Kasumi-1 (cell line): ENCODE data around the gene SHROOM4.

Experiments
- DNase-seq, 2 experiments: peaks; one replicate each; lab custom pipeline; 2025; lab: John Stamatoyannopoulos, UW

SHROOM4 gene

DNA sequence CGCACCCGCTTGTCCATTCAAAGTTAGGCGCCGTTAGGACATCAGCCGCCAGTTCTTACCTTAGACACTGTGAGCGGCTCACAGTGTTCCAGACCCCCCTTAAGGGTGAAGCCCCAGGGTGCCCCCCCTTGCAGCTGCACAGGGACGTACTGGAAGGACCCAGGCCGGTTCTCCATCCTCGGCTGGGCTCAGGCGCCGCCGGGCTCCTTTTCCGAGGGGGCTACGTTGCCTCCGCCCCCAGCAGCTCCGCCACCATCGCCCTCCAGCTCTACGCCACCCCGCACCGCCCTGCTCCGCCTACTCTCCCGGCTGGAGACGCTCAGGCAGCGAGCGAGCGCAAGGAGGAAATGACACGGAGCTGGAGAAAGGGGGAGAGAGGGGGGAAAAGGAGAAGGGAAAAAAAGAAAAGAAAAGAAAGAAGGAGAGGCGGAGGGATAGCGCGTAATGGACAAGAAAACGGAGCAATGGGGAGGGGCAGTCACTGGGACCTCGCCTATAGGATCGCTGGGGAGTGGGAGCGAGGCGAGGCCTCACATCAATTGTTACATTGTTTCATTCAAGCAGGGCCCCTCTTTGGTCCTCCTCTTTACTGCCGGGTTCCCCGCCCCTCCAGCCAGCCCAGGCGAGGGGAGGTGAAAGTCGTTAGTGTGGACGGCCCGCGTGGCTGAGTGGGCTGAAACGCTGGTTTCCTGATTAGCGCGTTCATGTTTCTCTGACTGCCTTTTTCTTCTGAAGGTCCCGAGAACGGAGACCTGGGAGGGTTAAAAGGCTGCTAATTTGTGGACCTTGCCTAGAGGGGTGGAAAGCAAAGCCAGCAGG lies at the start of gene SHROOM4:
Gene SHROOM4, minus strand, starts transcription at position 352 of the 819 bp plus-strand sequence. Its CDS starts 176 bp downstream, at position 176.
- no peak for DNase-seq

DNA sequence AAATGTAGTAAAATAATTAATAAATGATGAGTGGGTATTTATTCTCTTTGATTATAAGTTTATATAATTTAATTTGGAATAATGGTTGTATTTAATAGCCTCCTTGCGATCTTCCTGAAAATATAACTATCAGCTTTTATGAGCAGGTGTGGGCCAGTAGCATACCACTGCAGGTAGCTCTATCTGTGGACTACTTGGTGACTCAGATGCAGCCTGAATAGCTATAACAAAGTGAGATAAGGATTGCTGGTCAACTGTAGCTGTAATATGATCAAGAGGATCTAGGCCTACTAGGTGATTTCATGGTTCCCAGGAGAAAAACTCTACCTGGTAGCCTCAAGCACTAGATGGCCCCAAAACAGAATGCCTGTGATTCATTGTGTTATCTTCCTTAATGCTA lies 49.5 kb upstream of the SHROOM4 start:
- no peak for DNase-seq

GRCh38 chrX:50860518-50860917 lies 46.5 kb upstream of the SHROOM4 start:
- DNase-seq, result no peak

GRCh38 chrX:50858548-50858947 lies 44.6 kb upstream of the SHROOM4 start:
- no peak for DNase-seq

DNA sequence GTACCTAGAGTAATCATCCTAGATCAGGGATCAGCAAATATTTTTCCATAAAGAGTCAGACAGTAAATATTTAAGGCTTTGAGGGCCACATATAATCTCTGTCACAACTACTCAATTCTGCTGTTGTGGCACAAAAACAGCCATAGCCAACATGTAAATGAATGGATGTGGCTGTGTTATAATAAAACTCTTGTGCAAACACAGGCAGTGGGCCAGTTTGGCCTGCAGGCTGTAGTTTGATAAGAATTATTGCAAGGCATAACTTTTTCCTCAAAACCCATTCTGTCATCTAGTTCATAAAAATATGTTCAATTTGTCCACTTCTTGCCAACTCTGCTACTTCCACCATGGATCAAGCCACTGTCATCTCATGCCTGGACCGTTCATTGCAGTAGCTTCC lies 39.4 kb upstream of the SHROOM4 start:
- DNase-seq, result no peak

DNA sequence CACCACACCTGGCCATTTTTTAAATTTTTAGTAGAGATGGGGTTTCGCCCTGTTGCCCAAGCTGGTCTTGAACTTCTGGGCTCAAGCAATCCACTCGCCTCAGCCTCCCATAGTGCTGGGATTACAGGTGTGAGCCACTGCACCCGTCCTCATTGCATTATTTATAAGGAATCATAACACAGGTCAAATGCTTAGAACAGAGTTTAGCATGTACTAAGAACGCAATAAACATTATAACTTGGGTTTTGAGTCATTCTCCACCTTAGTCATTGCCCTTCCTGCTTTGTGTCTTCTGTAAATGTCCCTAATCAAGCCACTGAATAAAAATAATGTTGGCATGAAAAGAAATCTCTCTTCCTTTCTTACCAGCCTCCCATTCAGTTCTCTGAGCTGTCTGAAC lies 38.5 kb upstream of the SHROOM4 start:
- DNase-seq, result no peak

DNA sequence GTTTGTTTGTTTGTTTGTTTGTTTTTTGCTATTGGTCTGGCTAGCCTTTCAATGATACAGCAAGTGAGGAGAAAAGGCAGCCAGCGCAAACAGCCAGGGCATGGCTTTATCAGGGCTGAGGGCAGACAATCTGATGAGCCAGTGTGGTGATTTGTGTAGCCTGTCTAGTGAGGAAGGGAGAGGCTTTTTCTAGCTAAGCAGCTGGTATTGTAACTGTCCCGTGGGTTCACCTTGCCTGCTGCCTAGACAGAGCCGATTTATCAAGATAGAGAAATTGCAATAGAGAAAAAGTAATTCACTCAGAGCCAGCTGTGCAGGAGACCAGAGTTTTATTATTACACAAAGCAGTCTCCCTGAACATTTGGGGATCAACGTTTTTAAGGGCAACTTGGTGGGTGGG lies 28.2 kb upstream of the SHROOM4 start:
- DNase-seq, result no peak

DNA sequence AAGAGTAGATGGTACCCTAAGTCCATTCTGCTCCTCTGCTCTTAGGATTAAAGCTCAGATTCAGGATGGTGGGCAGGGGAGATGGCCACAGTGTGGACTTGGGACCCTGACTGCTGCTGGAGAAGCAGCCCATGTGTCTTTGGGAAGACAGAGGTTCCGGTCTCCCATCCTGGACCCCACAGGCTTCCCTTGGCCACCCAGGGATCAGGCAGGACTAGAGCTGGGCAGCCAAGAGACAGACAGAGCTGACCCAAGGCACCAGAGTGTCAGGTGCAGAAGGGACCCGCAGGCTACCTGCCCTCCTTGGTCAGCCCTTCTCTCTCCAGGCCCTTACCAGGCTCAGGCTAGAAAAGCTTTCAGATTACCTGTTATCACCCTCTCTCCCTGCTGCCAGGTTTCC lies 25.7 kb upstream of the SHROOM4 start:
- DNase-seq, result no peak

DNA sequence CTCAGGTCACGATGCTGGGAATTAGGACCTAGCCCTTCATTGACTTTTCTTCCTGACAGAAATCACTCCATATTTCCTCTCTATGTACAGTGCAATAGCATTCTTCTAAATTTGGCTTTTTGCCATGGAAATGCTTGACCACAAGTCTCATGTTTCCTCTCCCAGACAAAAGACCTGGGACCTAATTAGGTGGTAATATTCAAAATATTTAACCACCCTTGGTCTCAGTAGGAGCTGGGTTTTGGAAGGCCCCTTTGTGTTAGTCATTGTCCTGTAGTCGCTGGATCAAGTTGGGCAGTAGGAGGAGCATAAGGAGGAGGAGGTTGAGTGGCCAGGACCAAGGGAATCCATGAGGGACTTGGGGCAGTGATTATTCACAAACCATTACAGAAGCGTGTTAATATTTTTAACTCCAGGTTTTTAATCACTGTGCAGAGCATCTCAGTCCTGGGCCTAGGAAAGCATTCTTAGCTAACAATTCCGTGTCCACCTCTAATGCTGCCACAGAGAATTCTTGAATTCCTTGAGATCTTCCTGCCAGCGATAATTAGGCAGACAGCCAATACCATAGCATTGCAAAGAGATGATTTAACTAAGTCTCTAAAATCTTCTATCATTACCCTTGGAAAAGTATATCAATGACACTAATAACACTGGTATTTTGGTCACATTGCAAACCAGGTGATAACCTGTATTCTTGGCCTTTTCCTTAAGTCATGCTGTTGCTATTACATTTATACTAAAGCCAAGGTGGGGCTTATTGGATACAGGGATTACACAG lies 25.0 kb upstream of the SHROOM4 start:
- no peak for DNase-seq

GRCh38 chrX:50827996-50828395 lies 14.0 kb upstream of the SHROOM4 start:
- DNase-seq, result no peak

- DNase-seq, result no peak
Measured at GRCh38 chrX:50825825-50826224, 11.8 kb upstream of the SHROOM4 start.

DNA sequence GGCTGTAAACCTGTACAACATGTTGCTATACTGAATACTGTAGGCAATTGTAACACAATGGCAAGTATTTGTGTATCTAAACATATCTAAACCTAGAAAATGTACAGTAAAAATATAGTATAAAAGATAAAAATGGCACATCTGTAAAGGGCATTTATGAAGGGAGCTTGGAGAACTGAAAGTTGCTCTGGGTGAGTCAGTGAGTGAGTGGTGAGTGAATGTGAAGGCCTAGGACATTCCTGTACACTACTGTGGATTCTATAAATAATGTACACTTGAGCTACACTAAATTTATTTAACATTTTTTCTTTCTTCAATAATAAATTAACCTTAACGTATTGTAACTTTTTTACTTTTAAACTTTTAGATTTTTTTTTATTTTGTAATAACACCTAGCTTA lies 5.0 kb upstream of the SHROOM4 start:
- DNase-seq, result no peak

GRCh38 chrX:50815120-50815519 lies 1.1 kb upstream of the SHROOM4 start:
- DNase-seq, result no peak

GRCh38 chrX:50814701-50815100 lies 707 bp upstream of the SHROOM4 start:
- no peak for DNase-seq

GRCh38 chrX:50812995-50813842 lies 775 bp downstream of the SHROOM4 start:
- DNase-seq, result peak; percentile 3 to 11

GRCh38 chrX:50805276-50805675 lies 8.7 kb downstream of the SHROOM4 start:
- no peak for DNase-seq

GRCh38 chrX:50801135-50801534 lies 12.9 kb downstream of the SHROOM4 start:
- no peak for DNase-seq

DNA sequence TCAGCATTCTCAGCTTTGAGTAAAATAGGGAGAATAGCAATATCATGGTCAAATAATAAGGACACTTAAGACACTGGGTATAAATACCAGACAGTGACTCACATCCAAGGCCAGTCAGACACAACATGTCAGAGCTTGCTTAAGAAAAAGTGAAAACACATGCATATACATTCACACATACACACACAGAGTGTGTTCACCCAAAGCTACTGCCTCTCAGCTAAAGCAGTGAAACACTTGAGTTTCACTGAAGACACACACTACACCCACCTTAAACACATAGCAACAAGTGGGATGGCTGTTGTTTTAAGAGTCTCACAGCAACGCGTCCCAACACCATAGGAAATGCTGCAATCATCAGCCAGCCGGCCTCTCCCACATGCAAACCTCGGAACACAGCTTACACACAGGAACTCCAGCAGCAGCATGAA lies 14.4 kb downstream of the SHROOM4 start:
- DNase-seq, result peak; percentile 33 to 54

- no peak for DNase-seq
Measured at GRCh38 chrX:50798783-50799182, 15.2 kb downstream of the SHROOM4 start.

GRCh38 chrX:50787099-50787498 lies 26.9 kb downstream of the SHROOM4 start:
- DNase-seq, result no peak

GRCh38 chrX:50780144-50780543 lies 33.9 kb downstream of the SHROOM4 start:
- DNase-seq, result no peak

DNA sequence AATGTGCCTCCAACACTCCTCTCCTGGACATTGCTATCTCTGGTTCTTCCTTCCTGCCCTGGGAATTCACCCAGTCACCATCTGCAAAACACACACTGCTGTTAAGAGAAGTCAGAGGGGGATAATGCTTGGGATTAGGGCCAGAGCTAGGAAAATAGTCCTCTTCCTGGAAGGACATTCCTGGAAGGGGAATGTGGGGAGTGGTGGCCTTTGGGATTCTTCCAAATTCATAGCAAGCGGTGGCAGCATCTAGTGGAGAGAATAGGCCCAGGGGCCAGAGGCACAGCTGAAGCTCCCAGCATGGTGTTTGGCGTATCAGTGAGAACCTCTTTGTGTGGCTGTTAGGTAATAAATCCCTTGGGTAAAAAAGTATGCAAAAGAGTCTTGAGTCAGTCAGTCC lies 34.3 kb downstream of the SHROOM4 start:
- no peak for DNase-seq
